KOPT-K1 (cell line): ENCODE measurements around the gene EXOSC10.

Experiments
- H3K27ac ChIP-seq: fragments of 200-600 bp; sonication (generic); 2 replicates; pipeline ENCODE4 v1.5.1; 2016; ENCODE audit warnings: antibody characterized with exemption, mild to moderate bottlenecking, low read depth, low read length; ENCODE audit not compliant: poor library complexity, severe bottlenecking
- H3K36me3 ChIP-seq: fragments of 200-600 bp; sonication (generic); 2 replicates; pipeline ENCODE4 v1.5.1; 2017; ENCODE audit warnings: antibody characterized with exemption, mild to moderate bottlenecking, low read length, moderate library complexity; ENCODE audit not compliant: insufficient read depth
- H3K9me3 ChIP-seq: fragments of 200-600 bp; sonication (generic); 2 replicates; pipeline ENCODE4 v1.5.1; 2017; ENCODE audit warnings: antibody characterized with exemption, low read length, mild to moderate bottlenecking; ENCODE audit not compliant: insufficient read depth, poor library complexity, severe bottlenecking

The EXOSC10 gene

DNA sequence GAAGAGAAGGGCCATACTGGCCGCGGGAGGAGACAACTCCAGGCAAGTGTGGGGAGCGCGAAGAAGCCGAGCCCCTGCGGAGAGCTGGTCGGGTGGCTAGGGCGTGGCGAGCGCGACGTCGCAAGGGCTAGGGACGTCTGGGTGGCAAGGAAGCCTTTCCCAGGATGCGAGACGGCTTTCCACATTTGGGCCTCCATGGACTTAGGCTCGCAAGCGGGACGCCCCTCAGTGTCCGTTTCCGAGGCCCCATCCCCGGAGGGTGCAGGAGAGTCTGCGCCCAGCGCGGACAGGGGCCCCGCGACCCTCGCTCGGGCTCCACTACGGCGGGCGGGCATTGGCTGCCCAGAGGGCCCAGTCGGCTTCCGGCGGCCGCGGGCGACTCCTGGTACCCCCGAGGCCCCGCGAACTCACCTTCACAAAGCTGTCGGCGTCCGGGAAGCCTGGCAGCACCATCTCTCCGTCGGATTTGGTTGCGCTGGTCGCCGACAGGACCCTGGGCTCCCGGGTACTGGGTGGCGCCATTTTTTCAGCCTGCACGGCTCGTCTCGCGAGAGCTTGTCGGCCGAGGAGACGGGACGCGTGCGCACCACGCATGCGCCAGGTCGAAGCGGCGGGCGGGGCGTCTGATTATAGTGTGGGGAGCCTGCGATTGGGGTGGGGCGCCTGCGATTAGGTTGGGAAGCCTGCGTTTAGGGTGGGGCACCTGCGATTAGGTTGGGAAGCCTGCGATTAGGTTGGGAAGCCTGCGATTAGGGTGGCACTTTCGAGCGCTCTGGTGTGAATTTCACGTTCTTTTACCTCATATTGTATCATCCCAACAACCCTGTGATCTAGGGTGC lies at the start of gene EXOSC10:
TSS of gene EXOSC10 (minus strand) at position 560 of the 839 bp plus-strand sequence. CDS start at position 522, 38 bp downstream.
- Histone ChIP-seq H3K27ac (peak within 1 kb of the TSS; percentile 85), H3K9me3 (no peaks in the 10 kb centered on the region)

DNA sequence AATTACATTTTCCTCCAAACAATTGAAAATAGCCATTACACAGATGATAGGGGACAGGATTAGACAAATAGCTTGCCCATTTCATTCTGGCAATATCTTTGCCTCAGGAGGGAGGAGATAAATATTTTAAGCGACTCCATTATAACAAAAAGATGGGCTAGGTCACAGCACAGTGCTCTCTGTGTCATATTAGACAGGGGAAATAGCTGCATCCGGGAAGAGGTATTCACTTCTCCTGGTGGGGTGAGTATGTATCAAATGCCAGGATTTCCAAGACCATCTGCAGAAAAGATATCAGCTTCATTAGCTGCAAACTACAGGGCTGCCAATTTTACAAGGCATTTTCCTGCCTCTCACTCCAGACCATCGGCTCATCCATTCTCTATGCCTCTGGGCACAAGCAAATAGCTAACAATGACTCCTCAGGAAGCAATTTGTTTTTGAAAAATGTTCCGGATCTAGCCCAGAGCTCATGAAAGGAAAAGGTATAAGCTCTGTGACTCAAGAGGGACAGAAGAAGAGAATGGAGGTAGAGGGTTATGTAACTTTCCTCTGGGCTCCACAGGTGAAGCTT lies 47.6 kb upstream of the EXOSC10 start:
- Histone ChIP-seq H3K27ac (no peak overlapping the region), H3K36me3 (peaks cover 99% of the 10 kb centered on the region), H3K9me3 (no peaks in the 10 kb centered on the region)

More for the DNA sequence above, at the start of gene EXOSC10:
- H3K36me3 ChIP-seq = peaks cover 35% of the 10 kb centered on the region

GRCh38 chr1:11145741-11146140 lies 46.1 kb upstream of the EXOSC10 start:
- Histone ChIP-seq H3K36me3 (peaks cover 91% of the 10 kb centered on the region), H3K9me3 (no peaks in the 10 kb centered on the region), H3K27ac (no peak overlapping the region)

GRCh38 chr1:11144570-11145256 lies 45.0 kb upstream of the EXOSC10 start:
- Histone ChIP-seq H3K27ac (no peak overlapping the region), H3K9me3 (no peaks in the 10 kb centered on the region), H3K36me3 (peaks cover 91% of the 10 kb centered on the region)

DNA sequence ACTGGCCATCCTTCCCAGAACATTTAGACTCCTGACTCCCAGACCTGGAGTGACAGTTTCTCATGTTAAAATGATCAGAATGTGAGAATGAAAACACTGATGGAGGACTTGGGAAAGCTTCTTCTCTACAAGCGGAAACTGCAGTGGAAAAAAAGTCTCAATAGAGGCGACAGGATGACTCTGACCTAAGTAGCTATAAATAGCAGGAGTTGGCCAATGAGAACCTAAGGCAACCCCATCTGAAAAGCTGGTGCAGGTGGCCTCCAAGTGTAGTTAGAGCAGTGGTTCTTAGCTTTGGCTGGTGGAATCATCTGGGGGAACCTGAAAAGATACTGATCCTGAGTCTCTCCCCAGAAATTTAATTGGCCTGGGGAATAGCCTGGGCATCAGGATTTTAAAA lies 44.2 kb upstream of the EXOSC10 start:
- Histone ChIP-seq H3K27ac (no peak overlapping the region), H3K36me3 (peaks cover 91% of the 10 kb centered on the region), H3K9me3 (no peaks in the 10 kb centered on the region)

DNA sequence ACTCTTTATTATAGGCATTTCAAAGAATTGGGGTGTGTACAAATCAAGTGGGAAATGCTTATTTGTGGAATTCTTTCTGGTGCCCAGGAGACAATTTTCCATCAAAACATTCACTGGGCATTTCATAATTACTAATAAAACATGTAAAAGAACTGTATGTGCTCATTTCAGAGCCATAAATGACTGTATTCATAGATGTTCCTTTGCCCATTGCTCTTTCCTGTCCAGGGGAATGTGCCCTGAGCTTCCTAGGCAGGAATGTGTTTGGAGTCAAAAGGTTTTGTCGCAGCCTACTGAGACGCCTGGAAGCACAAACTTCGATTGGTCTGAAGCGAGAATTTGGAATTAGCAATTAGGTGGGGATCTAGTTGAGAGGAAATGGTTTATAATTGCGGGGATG lies 43.7 kb upstream of the EXOSC10 start:
- no peak overlapping the region for H3K27ac ChIP-seq
- H3K36me3 ChIP-seq = peaks cover 91% of the 10 kb centered on the region
- no peaks in the 10 kb centered on the region for H3K9me3 ChIP-seq

DNA sequence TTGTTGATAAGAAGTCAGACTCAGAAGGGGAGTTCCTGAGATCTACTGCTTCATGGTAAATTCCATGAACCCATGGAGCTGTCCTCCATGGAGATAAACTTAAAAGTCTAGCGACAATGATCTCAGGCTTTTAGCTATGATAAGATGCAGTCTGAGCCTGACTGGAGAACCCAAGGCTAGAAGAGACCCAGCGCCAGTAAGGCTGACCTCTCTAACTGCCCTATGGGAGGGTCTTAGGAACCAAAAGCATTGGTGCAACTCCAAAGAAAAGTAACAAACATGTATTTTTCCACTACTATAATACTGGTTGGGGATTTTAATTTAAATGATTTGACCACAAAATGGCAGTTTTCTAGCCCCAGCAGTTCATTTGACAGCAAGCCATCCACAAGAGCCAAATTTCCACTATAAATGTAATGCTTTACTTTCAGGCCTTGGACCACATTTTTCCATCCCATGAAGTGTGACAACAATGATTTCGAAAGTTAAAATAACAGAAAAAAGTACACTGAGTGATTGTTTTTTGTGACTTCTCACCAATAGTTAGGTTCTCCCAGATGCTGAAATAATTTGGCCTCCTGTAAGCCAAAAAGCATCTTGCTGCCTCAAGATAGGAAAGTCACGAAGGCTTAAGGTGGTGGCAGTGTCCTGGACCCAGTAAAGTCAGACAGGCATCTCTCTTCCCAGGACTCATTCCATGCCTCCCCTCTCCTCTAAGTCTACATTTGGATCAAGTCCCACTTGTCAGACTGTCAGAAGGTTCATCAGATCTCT lies 43.1 kb upstream of the EXOSC10 start:
- no peak overlapping the region for H3K27ac ChIP-seq
- no peaks in the 10 kb centered on the region for H3K9me3 ChIP-seq
- peaks cover 91% of the 10 kb centered on the region for H3K36me3 ChIP-seq

- Histone ChIP-seq H3K27ac (no peak overlapping the region), H3K9me3 (no peaks in the 10 kb centered on the region), H3K36me3 (peaks cover 89% of the 10 kb centered on the region)
Observed at GRCh38 chr1:11138952-11139351, 39.3 kb upstream of the EXOSC10 start.

DNA sequence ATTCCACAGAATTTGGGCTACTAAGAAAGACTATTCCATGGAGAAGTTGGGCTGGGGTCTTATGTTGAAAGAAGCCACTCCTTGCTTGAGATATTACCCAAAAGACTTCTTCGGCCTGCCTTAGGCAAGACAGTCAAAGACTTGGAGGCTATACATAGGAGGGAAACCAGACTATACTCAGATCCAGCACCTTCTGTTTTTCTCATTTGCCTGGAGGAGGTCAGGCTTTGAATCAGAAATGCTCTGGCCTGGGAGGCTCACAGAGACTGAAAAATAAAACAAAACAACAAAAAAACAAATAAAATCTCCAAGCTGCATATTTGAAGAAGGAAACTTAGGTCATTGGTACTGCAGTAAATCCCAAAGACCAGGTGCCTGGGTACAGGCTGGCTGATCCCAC lies 38.4 kb upstream of the EXOSC10 start:
- Histone ChIP-seq H3K36me3 (peaks cover 89% of the 10 kb centered on the region), H3K9me3 (no peaks in the 10 kb centered on the region), H3K27ac (no peak overlapping the region)

GRCh38 chr1:11134898-11135266 lies 35.2 kb upstream of the EXOSC10 start:
- H3K36me3 ChIP-seq = peaks cover 98% of the 10 kb centered on the region
- H3K9me3 ChIP-seq = no peaks in the 10 kb centered on the region
- no peak overlapping the region for H3K27ac ChIP-seq

- H3K36me3 ChIP-seq = peaks cover 98% of the 10 kb centered on the region
- no peak overlapping the region for H3K27ac ChIP-seq
Observed at GRCh38 chr1:11134251-11134897, 34.7 kb upstream of the EXOSC10 start.

GRCh38 chr1:11132563-11133293 lies 33.1 kb upstream of the EXOSC10 start:
- H3K9me3 ChIP-seq = no peaks in the 10 kb centered on the region
- H3K36me3 ChIP-seq = peaks cover 98% of the 10 kb centered on the region
- no peak overlapping the region for H3K27ac ChIP-seq

More at GRCh38 chr1:11134251-11134897, 34.7 kb upstream of the EXOSC10 start:
- H3K9me3 ChIP-seq = no peaks in the 10 kb centered on the region

GRCh38 chr1:11131816-11132215 lies 32.1 kb upstream of the EXOSC10 start:
- Histone ChIP-seq H3K27ac (no peak overlapping the region), H3K9me3 (no peaks in the 10 kb centered on the region), H3K36me3 (peaks cover 98% of the 10 kb centered on the region)

DNA sequence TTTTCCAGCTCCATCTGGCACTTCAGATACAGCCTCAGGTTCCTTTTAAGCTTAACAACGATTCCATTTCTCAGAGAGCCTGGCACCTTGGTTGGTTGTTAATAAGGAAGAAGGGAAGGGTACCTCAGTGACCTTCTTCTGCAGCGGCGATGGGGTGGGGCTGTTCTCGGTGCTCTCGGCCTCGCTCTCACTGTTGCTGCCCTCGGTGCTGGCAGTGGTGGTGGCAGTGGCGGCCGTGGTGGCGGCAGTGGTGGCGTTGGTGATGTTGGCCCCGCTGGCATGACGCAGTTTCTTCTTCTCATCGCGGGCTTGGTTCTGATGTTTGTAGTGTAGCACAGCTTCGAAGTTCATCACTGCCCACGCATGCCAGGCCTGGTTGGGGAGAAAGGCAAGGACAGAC lies 30.7 kb upstream of the EXOSC10 start:
- no peak overlapping the region for H3K27ac ChIP-seq
- H3K9me3 ChIP-seq = no peaks in the 10 kb centered on the region
- peaks cover 100% of the 10 kb centered on the region for H3K36me3 ChIP-seq
